GM18858 (cell line): ENCODE data around the gene GPR17.

Source experiments
- ATAC-seq: cut with Tn5 transposase; IDR thresholded peaks from one replicate; pipeline ENCODE4 v1.9.1; 2021; ENCODE audit not compliant: unreplicated experiment

GPR17 gene

DNA sequence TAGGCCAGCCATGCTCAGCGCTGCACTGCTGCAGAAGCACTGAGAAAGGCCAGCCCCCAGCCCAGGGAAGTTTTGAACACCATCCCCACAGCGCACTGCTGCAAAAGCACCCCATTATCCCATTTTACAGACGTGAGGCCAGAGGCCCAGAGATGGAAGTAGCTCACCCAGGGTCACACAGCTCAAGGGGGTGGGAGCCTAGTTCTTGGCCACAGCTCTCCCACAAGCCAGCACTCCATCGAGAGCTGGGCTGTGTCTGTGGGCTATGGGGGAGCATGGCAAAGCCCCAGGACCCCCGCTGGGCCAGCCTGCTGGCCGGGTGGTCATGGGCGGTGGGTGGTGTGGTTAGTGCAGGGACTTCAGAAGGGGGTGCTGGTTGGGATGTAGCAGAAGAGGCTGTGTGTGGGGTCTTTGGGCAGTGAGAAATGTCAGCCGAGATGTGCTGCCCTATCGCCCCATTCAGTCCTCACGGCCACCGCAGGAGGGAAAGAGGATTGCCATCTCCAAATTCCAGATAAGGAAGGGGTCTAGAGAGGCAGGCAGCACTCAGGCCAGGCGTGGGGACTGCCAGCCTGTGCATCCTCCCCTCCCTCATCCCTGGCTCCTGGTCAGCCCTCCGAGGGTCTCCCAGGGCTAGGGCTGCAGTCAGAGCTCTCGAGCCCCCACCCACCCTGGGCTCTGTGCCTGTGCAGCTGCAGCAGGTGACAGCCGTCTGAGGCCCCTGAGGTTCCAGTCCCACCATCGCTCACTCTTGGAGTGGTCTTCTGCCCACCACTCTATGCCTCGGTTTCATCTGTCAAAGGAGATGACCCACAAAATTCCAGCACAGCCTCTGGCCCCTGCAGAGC is 17.0 kb upstream of the GPR17 start:
- ATAC-seq, result no peak

DNA sequence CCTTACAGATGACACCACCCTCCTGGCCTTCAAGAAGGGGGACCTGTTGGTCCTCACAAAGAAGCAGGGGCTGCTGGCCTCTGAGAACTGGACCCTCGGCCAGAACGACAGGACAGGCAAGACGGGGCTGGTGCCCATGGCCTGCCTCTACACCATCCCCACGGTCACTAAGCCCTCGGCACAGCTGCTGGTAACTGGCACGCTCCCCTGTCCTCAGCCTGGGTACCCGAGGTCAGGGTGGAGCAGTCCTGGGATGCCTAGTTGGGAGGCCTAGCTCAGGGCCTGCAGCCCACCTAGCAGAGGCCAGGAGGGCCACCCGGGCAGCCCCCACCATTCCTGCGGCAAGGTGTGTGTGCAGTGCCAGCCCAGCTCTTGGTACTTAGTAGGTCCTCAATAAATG is 16.3 kb upstream of the GPR17 start:
- no peak for ATAC-seq

DNA sequence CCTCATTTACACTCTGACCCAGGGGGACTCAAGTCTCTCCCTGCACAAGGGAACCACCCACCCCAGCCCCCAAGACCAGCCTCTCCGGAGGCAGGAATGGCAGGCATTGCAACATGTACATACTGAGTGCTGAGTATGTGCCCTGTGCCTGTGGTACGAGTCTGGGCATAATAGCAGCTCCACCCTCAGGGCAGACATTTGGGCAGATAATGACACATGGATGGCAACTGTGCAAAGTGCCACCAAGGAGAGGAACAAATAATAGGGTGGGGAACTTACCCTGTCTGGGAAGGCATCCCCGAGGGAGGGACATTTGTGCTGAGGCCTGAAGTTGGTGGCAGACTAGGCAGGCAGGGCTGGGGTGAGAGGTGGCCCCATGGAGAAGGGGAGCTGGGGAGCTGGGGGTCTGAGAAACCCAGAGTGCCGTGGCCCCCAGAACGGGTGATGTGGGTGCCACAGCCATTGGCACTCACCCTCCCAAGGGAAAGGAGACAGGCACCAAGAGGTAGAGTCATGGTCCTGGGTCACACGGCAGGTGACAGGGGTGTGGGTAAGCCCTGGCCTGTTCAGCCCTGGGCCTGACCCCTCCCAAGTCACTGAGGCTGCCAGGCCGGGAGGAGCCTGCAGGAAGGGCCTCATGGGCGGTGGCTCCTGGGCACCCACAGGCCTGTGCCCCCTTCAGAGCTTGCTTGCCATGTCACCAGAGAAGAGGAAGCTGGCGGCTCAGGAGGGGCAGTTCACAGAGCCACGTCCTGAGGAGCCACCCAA is 15.7 kb upstream of the GPR17 start:
- ATAC-seq, result no peak

GRCh38 chr2:127630864-127631540 is 15.0 kb upstream of the GPR17 start:
- no peak for ATAC-seq

- no peak for ATAC-seq
Observed at GRCh38 chr2:127631541-127631996, 14.4 kb upstream of the GPR17 start.

- ATAC-seq, result no peak
Observed at GRCh38 chr2:127631997-127632581, 13.9 kb upstream of the GPR17 start.

DNA sequence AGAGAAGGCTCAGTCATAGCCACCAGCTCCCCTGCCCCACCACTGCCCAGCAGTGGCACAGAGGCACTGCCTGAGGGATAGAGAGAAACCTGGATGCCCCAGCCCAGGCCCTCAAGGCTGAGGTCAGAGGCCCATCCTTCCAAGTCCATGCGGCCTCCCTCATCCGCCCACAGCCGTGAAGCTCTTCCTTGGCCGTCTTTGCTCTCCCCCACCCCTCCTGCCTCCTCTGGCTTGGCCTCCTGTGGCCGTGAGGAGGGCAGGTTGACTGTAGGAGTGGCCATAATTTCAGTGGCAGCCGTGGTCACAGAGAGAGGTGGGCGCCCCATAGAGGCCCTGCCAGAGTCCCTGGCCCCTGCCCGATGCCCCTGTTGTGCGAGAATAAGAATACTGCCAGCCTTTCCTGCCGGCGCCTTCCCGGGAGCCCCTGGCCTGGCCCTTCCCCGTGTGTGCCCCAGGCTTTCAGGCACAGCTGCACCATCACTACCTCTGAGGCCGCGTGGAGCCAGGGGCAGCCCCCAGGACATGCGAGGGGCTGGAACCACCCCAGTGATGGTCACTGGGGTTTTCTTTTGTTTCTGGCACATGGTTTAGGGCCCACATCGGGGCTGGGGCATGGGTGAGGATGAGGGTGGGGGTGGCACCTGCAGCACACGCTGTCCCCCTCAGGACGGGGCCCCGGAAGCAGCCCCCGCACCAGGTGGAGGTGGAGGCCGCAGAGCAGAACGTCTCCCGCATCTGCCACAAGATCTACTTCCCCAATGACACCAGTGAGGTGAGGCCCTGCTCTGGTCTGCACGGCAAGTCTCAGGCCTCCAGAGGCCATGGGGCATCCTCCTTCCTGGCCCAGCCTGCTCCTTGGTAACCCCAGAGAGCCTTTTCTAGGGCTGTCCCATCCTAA is 13.1 kb upstream of the GPR17 start:
- ATAC-seq, result peak; percentile 45

DNA sequence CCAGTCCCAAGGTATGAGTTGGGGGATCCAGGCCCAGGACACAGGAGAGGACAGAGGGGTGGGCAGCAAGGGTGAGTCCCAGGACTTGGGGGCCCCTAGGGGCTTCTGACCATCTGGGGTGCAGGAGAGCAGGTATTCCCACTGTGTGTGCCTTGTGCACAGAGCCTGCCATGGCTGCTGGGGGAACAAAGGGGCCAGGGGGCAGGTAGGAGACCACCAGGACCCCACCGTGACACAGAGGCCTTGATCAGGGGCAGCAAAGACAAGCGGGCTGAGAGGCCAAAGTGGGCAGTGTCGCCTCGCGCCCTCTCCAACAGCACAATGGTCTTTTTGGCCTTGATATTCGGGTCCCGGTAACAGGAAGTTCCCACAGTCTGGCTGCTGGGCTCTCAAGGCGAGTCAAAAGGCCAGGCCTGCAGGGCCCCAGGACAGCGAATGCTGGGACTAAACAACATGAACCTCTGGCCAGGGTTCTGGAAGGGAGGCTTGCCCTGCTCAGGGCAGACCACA is 12.3 kb upstream of the GPR17 start:
- no peak for ATAC-seq

DNA sequence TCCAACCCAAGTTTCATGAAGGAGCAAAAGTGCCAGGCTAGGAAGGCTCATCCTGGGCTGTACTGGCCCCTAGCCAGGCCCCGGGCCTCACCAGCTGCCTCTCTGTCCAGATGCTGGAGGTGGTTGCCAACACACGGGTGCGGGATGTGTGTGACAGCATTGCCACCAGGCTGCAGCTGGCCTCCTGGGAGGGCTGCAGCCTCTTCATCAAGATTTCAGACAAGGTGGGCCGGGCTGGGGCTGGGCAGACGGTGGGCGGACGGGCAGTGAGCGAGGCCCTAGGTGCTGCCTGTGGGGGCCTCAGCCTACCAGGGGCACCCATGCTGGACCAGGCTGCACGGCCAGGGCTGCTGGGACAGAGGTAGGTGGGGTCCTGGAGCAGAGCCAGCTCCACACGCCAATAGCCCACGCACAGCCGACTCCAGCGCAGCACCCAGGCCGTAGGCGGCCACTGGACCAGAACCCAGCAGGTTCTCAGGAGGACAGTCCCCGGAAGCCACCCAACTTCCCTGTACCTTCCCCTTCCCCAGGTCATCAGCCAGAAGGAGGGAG is 11.8 kb upstream of the GPR17 start:
- ATAC-seq, result no peak

DNA sequence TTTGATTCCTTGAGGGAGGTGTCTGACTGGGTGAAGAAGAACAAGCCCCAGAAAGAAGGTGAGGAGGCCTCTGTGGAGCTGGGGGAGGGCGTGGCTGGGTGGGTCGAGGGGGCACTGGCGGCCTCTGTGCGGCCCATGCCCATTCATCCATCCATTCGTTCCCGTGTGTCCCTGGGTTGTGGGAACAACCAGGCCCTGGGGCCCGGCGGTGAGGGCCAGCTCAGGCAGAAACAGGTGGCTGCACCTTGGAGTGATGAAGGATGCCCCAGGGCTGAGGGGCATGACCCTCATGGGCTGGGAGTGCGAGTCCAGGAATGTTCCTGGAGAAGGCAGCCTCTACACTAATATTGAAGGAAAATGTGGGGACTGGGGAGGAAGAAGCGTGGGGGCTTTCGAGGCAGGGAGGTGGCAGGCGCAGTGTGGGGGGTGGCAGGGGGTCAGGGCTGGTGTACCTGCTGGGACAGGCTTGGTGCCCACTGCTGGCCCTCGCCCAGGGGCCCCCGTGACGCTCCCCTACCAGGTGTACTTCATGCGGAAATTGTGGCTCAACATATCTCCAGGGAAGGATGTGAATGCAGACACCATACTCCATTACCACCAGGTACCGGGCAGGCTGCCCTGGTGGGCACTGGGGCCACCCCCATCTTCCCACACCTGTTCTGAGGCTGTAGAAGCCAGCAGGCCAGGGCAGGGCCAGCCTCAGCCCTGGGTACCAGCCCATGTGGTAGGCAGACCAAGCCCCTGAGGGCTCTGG is 11.2 kb upstream of the GPR17 start:
- ATAC-seq, result no peak

DNA sequence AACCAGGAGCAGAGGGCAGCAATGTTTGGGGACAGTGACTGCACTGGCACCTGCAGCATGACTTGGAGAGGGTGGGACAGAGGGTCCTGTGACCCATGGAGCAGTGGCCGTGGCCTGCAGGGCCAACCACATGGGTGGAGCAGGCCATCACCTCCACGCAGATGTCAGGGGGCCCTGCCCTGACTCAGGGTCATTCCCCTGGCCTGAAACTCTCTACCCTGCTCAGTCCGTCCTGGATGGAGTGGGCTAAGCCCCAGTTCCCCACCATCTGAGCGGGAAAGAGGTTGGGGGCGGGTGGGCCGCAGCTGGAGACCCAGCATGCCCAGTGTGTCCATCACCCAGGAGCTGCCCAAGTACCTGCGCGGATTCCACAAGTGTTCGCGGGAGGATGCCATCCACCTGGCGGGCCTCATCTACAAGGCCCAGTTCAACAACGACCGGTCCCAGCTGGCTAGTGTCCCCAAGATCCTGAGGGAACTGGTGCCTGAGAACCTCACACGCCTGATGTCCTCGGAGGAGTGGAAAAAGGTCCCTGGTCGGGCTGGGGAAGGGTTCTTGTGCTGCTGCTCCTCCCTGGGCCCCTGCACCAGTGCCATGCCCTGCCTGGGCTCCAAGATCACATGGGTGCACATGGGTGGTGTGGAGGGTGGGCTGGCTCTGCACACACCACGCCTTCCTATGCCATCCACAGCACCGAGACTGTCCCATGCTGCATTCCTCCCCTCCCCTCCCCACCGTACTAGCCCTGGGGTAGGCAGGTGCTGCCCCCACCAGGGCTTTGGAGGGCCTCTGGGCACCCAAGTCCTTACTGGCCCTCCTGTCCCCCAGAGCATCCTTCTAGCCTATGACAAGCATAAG is 10.3 kb upstream of the GPR17 start:
- ATAC-seq, result no peak

DNA sequence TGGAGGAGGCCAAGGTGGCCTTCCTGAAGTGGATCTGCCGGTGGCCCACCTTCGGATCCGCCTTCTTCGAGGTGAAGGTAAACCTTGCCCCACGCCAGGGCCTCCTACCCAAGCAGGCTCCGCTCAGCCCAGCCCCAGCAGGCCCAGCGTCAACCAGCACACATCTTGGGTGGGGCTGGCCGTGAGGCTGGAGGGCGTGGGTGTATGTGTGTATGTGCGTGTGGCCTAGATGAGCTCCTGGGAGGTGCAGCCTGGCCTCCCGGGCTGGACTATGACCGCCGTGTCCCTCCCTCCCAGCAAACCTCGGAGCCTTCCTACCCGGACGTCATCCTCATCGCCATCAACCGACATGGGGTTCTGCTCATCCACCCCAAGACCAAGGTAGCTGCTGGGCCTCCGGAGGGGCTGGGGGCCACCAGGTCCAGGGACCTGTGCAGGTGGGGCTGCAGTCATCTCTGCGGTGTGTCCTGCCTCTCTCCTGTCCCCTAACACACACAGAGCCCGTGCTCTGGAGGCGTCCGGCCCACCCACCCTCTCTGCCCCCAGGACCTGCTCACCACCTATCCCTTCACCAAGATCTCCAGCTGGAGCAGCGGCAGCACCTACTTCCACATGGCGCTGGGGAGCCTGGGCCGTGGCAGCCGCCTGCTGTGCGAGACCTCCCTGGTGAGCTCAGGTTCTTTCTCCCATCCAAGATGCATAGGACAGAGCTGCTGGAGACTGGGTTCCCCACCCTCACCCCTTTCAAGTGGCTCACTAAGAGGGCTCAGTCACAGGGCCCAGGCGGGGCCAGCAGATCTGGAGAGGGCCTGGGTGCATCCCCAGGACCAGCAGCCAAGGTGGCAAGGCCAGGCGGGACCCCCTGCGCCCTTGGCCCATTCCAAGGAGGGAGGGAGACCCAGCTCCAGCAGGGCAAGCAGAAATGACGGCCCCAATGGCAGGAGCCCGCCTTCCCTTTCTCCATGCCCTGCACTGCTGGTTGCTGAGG is 9.4 kb upstream of the GPR17 start:
- no peak for ATAC-seq

DNA sequence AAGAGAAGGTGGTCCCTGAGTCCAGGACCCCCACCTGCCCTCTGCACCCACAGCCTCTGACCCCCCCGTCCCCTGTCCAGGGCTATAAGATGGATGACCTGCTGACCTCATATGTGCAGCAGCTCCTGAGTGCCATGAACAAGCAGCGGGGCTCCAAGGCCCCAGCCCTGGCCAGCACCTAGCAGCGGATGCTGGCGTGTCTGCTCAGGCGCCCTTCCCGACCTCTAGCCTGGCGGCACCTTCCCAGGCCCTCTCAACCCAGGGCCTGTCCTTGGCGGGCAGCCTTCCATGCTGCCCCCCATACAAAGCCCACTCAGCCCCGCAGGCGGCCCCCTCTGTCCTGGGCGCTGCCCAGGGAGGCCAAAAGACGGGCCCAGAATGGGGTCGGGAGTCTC is 8.7 kb upstream of the GPR17 start:
- ATAC-seq, result no peak

DNA sequence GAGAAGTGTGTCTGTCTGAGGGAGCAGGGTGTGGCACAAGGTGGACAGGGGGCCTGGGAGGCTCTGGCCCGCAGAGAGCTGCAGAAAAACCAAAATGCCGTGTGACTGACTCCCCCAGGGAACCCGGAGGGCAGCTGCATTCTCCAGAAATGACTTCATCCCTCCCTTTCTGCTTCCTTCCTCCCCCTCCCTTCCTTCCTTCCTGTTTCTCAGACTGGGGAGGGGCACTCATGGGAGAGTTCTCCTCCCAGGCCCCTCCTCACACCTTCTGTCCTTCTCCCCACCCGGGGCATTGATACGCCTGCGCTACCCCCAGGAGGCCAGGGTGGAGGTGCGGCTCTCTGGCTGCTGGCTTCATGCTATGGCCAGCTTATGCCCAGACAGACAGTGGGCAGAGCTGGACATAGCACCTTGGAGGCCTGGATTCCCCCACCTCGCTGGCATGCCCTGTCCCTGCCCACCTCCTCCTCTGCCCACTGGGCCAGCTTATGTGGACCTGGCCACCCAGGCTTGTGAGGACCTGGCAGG is 8.2 kb upstream of the GPR17 start:
- no peak for ATAC-seq

GRCh38 chr2:127638361-127639110 is 7.4 kb upstream of the GPR17 start:
- ATAC-seq, result no peak

- no peak for ATAC-seq
Observed at GRCh38 chr2:127639111-127639474, 6.9 kb upstream of the GPR17 start.
